HG03039 (cell line): ENCODE measurements around the gene UNC13B.
"Not testable (repeated sequence)": the region's sequence is repeated elsewhere in the genome, so short reads cannot be mapped to it uniquely, and the experiment has no call there.

Experiments
- ATAC-seq: cut with Tn5 transposase; IDR thresholded peaks from one replicate; pipeline ENCODE4 v1.9.1; 2021; ENCODE audit warnings: mild to moderate bottlenecking, moderate library complexity; ENCODE audit not compliant: unreplicated experiment

The UNC13B gene

GRCh38 chr9:35162605-35163315 lies 951 bp downstream of the UNC13B start:
- ATAC-seq, result no peak

- ATAC-seq, result no peak
These were observed 1.6 kb downstream of the UNC13B start for GRCh38 chr9:35163413-35163812.

- no peak for ATAC-seq
These were observed 2.9 kb downstream of the UNC13B start for GRCh38 chr9:35164711-35165110.

- ATAC-seq, result not testable (repeated sequence)
These were observed 5.6 kb downstream of the UNC13B start for GRCh38 chr9:35167429-35167828.

GRCh38 chr9:35168963-35169362 lies 7.2 kb downstream of the UNC13B start:
- no peak for ATAC-seq

- ATAC-seq, result no peak
These were observed 11.1 kb downstream of the UNC13B start for GRCh38 chr9:35172878-35173277.

GRCh38 chr9:35177520-35177919 lies 15.7 kb downstream of the UNC13B start:
- ATAC-seq, result no peak

- no peak for ATAC-seq
These were observed 17.8 kb downstream of the UNC13B start for GRCh38 chr9:35179347-35180280.

- ATAC-seq, result no peak
These were observed 19.0 kb downstream of the UNC13B start for GRCh38 chr9:35180801-35181200.

- ATAC-seq, result not testable (repeated sequence)
These were observed 20.6 kb downstream of the UNC13B start for GRCh38 chr9:35182401-35182800.

GRCh38 chr9:35182996-35183754 lies 21.4 kb downstream of the UNC13B start:
- ATAC-seq, result not testable (repeated sequence)

GRCh38 chr9:35183755-35184480 lies 22.1 kb downstream of the UNC13B start:
- ATAC-seq, result not testable (repeated sequence)

GRCh38 chr9:35186524-35186923 lies 24.7 kb downstream of the UNC13B start:
- ATAC-seq, result no peak

GRCh38 chr9:35190203-35190602 lies 28.4 kb downstream of the UNC13B start:
- no peak for ATAC-seq

- no peak for ATAC-seq
These were observed 29.3 kb downstream of the UNC13B start for GRCh38 chr9:35191105-35191504.

GRCh38 chr9:35193762-35194161 lies 32.0 kb downstream of the UNC13B start:
- ATAC-seq, result no peak

- no peak for ATAC-seq
These were observed 33.9 kb downstream of the UNC13B start for GRCh38 chr9:35195683-35196082.

- ATAC-seq, result no peak
These were observed 36.4 kb downstream of the UNC13B start for GRCh38 chr9:35198191-35198590.

GRCh38 chr9:35203528-35203927 lies 41.7 kb downstream of the UNC13B start:
- no peak for ATAC-seq

- ATAC-seq, result no peak
These were observed 43.5 kb downstream of the UNC13B start for GRCh38 chr9:35205340-35205739.

GRCh38 chr9:35211854-35212253 lies 50.0 kb downstream of the UNC13B start:
- no peak for ATAC-seq
